H54 (cell line): ENCODE measurements around the gene GABBR2.

Experiments used
- DNase-seq: peaks from one replicate; pipeline ENCODE4 v3.0.0; 2011; ENCODE audit warnings: low spot score, mixed read lengths; ENCODE audit not compliant: insufficient read length
- FAIRE-seq: peaks from 3 replicates; lab custom pipeline; 2011; peaks lifted over from hg19 to GRCh38; lab: Jason Lieb, UNC
- POLR2A ChIP-seq: IDR thresholded peaks from 2 replicates; pipeline ENCODE4 v1.6.1; 2011; ENCODE audit warnings: low read depth, mild to moderate bottlenecking, low read length

GABBR2 gene

GRCh38 chr9:98652302-98652701 is 56.4 kb downstream of the GABBR2 start:
- no peak for TF ChIP-seq POLR2A
- no peak for DNase-seq
- no peak for FAIRE-seq

DNA sequence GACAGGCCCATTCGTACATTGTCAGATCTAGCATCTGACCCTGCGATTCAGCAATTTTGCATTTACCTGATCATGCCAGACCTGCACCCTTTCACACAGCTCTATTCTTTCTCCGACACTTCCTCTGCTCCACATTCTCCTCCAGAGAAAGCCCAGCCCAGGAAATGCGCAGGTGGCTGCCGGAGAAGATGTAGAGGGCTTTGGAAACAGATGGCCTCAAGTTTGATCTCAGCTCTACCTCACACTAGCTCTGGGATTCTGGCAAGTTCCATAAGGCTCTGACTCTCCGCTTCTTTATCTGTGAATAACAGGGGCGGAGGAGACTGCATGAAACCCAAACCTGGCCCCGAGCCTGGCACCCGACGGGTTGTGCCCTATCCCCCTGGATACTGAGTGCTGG is 61.5 kb downstream of the GABBR2 start:
- no peak for FAIRE-seq
- no peak for DNase-seq
- TF ChIP-seq POLR2A = no peak

DNA sequence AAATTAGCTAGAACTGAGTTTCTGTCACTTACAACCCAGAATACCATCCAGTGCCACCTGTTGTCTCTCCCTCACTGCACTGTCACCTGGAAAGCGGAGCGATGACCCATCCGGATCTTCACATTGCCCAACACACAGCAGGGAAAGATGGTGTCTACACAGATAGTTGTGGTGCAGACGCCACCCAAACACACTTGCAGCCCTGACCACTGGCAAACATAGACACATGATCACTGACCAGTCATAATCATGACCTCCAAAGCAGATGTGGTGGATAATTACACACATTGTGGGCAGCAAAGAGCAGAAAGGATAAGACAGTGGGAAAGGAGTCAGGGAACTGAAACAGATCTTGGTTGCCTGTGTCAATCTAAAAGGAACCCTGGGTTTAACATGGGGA is 64.7 kb downstream of the GABBR2 start:
- TF ChIP-seq POLR2A = no peak
- DNase-seq (no peak), FAIRE-seq (no peak)

GRCh38 chr9:98642661-98643312 is 65.9 kb downstream of the GABBR2 start:
- DNase-seq (no peak), FAIRE-seq (no peak)
- no peak for TF ChIP-seq POLR2A

GRCh38 chr9:98641695-98642094 is 67.0 kb downstream of the GABBR2 start:
- FAIRE-seq = no peak
- DNase-seq = no peak

GRCh38 chr9:98640394-98640793 is 68.3 kb downstream of the GABBR2 start:
- TF ChIP-seq POLR2A = no peak
- DNase-seq (no peak), FAIRE-seq (no peak)

More at GRCh38 chr9:98641695-98642094, 67.0 kb downstream of the GABBR2 start:
- no peak for TF ChIP-seq POLR2A

GRCh38 chr9:98639133-98639532 is 69.6 kb downstream of the GABBR2 start:
- TF ChIP-seq POLR2A = no peak
- no peak for FAIRE-seq
- no peak for DNase-seq

DNA sequence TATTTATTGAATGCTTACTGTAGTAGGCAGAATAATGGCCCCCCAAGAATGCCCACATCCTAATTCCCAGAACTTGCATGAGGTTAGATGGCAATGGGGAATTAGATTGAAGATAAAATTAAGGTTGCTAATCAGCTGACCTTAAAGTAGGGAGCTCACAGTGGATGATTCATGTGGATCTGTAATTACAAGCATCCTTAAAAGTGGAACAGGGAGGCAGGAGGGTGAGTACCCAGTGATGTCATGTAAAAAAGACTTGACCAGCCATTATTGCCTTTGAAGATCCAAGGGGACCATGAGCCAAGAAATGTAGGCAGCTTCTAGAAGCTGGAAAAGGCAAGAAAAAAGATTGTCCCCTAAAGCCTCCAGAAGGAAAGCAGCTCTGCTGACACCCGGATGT is 71.4 kb downstream of the GABBR2 start:
- no peak for TF ChIP-seq POLR2A
- FAIRE-seq = no peak
- DNase-seq = no peak

- DNase-seq (peak; percentile 35), FAIRE-seq (peak; percentile 30)
- no peak for TF ChIP-seq POLR2A
Observed at GRCh38 chr9:98635374-98635773, 73.4 kb downstream of the GABBR2 start.

DNA sequence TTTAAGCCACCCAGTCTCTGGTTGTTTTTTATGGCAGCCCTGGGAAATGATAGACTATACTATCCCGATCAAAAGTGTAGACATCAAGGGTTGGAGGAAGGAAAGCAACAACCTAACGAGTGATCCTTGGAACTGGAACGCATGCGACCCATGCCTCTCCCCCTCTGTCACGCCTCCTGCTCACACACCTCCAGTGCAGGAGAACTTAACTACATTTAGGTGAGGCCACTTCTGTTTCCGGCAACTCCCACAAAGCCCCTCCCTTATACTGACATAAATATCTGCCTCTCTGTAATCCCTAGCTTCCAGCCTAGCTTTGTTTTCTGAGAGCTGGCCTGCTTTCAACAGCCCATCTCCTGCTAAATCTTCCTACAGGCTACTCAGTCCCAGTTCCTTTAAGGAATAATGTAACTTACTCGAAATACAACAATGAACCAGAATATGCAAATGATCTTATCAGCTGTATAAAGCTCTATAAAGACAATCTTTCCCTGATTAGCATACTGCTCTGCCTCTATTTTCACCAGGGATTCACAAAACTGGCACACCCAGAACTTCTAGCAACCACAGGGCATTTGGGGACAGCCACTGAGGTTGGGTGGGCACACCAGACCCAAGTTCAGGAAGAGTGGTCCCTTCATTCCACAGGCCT is 73.9 kb downstream of the GABBR2 start:
- TF ChIP-seq POLR2A = no peak
- no peak for FAIRE-seq
- DNase-seq = no peak

GRCh38 chr9:98632839-98633238 is 75.9 kb downstream of the GABBR2 start:
- FAIRE-seq = no peak
- no peak for TF ChIP-seq POLR2A
- DNase-seq = no peak

GRCh38 chr9:98627296-98627695 is 81.4 kb downstream of the GABBR2 start:
- DNase-seq (no peak), FAIRE-seq (no peak)
- no peak for TF ChIP-seq POLR2A

DNA sequence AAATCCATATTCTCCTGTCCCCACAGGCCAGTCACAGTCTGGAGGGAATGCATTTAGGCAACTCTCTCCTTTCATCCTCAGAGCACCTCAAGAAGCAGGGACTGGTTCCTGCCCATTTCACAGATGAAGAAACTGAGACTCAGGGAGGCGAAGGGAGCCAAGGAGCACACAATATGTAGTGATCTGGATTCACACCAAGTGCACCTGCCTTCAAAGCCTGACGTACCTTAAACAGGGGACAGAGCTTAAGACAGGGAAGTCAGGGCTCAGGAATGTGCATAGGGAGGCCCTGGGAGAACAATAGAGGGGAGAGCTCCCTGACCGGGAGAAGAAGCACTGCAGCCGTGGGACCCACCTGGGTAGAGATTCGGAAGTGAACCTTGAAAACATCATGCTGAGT is 83.0 kb downstream of the GABBR2 start:
- FAIRE-seq (no peak), DNase-seq (no peak)
- no peak for TF ChIP-seq POLR2A

DNA sequence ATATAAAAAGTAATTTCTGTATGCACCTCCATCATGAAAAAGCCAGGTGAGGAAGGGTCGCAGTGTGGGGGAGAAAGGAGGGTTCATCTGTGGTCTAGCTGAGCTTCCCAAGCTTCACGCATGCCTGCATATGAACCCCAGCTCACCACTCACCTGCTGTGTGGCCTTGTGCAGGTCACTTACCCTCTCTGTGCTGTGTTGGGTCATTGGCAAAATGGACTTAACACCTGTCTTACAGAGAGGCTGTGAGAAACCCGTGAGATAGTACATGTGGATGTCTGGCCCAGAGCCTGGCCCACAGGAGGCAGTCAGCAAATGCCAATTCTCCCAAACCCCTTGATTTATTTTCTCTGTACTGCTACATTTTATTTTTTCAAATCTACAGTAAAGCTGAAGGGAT is 88.9 kb downstream of the GABBR2 start:
- no peak for FAIRE-seq
- no peak for TF ChIP-seq POLR2A
- DNase-seq = no peak

- DNase-seq (no peak), FAIRE-seq (no peak)
- no peak for TF ChIP-seq POLR2A
Observed at GRCh38 chr9:98615633-98616032, 93.1 kb downstream of the GABBR2 start.
